HuH-7 (cell line): ENCODE measurements around the gene RHOF.
"Not testable (repeated sequence)": the region's sequence is repeated elsewhere in the genome, so short reads cannot be mapped to it uniquely, and the experiment has no call there.

Experiments
- DNase-seq: peaks from one replicate; pipeline ENCODE4 v3.0.0; 2011; ENCODE audit warnings: low spot score

Gene RHOF

GRCh38 chr12:121791671-121792551 is 1.6 kb downstream of the RHOF start:
- DNase-seq: no peak

DNA sequence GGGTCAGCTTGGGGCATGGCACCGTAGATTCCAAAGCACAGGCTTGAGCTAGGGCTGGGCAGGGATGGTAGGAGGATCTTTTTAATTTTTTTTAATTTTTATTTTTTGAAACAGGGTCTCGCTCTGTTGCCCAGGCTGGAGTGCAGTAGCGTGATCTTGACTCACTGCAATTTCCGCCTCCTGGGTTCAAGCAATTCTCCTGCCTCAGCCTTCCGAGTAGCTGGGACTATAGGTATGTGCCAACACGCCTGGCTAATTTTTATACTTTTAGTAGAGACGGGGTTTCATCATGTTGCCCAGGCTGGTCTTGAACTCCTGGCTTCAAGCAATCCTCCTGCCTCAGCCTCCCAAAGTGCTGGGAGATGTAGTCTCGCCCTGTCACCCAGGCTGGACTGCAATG is 2.7 kb downstream of the RHOF start:
- DNase-seq: not testable (repeated sequence)

- no peak for DNase-seq
Measured at GRCh38 chr12:121789800-121790728, 3.4 kb downstream of the RHOF start.

- DNase-seq: no peak
Measured at GRCh38 chr12:121789233-121789781, 4.2 kb downstream of the RHOF start.

DNA sequence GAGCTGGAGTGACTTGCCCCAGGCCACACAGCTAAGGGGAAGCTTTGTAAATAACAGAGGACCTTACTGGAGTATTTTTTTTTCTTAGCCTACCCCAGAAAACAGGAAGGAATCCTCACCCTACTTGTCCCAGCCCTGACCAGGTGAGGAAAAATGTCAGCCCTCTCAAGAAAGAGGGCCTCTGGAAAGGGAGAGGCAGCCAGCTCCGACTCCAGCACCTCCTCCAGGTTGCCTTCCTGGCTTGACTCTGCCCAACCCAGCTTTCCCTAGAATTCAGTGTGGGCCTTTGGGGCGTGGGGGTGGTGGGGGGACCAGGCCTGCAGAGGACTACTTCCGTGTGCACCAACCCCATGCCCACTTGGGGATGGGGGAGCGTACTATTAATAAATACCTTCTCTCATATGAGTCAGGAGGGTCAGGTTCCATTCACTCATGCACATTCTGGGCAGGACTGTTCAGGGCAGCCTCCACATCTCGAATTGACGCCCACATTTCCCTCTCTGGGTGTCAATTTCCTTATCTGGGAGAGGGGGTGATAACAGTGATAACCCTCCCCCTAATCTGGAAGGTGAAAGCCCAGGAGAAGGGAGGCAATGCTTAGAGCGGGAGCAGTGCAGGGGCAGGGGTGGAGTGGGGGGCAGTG is 5.2 kb downstream of the RHOF start:
- no peak for DNase-seq

- DNase-seq: no peak
Measured at GRCh38 chr12:121787063-121788025, 6.1 kb downstream of the RHOF start.

GRCh38 chr12:121786440-121786825 is 7.1 kb downstream of the RHOF start:
- no peak for DNase-seq

DNA sequence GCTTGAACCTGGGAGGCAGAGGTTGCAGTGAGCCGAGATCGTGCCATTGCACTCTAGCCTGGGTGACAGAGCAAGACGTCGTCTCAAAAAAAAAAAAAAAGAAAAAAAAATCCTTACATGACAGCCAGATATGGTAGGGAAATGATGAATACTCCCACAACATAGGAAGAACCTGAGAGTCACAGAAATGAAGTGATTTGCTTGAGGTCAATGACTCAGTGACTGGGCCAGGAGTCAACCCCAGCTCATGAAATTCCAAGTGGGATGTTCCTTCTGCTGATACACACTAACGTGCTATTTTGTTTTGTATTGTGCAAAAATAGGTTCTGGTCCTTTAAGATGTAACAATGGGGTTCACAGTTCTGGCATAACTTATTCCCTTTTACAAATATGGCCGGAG is 9.0 kb downstream of the RHOF start:
- no peak for DNase-seq

DNA sequence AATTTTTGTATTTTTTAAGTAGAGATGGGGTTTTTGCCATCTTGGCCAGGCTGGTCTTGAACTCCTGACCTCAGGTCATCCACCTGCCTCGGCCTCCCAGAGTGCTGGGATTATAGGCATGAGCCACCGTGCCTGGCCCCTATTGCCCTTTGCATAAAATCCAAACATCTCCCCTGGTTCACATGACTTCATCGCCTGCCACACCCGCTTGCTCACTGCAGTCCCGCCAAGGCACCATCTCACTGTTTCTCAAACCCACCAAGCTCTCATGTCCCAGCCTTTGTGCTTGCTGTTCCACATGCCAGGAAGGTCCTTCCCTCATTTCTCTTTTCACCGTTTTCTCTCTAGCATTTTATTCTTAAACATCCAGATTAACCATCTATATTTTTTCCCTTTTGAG is 9.7 kb downstream of the RHOF start:
- DNase-seq: no peak

- no peak for DNase-seq
Measured at GRCh38 chr12:121781998-121782979, 11.2 kb downstream of the RHOF start.

- no peak for DNase-seq
Measured at GRCh38 chr12:121781484-121781997, 11.9 kb downstream of the RHOF start.

- no peak for DNase-seq
Measured at GRCh38 chr12:121780429-121780828, 13.1 kb downstream of the RHOF start.

- no peak for DNase-seq
Measured at GRCh38 chr12:121779422-121779895, 14.0 kb downstream of the RHOF start.

- no peak for DNase-seq
Measured at GRCh38 chr12:121778567-121779421, 14.7 kb downstream of the RHOF start.

DNA sequence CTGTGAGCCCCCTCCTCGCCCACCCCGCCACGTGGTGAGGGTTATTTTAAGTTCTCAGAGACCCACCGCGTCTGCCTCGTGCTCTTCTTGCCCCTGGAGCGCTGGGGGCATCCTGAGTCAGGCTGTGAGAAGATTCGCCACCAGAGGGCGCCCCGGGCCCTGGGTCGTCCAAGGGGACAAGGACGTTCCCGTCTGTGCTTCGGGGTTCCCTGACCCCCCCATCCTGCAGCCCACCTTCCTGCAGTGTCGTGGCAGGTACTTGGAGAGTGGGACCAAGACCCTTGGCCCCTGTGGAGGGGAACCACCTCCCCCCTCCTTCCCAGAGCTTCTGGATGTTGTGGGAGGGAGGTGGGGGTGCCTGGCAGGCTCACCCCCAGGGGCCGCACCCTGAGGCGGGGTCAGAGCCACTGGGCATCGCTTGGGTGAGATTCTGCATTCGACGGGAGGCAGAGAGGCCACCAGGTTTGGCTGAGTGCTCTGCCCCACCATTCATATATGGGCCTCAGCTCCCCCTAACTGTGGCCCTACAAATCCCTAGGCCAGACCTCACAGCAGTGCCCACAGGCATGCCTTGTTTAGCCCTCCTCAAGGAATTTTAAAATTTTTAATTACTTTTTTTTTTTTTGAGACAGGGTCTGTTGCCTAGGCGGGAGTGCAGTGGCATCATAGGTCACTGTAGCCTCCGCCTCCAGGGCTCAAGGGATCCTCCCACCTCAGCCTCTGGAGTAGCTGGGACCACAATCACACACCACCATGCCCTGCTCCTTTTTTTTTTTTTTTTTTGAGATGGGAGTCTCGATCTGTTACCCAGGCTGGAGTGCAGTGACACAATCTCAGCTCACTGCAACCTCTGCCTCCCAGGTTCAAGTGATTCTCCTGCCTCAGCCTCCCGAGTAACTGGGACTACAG is 17.0 kb downstream of the RHOF start:
- DNase-seq: peak; percentile 80

DNA sequence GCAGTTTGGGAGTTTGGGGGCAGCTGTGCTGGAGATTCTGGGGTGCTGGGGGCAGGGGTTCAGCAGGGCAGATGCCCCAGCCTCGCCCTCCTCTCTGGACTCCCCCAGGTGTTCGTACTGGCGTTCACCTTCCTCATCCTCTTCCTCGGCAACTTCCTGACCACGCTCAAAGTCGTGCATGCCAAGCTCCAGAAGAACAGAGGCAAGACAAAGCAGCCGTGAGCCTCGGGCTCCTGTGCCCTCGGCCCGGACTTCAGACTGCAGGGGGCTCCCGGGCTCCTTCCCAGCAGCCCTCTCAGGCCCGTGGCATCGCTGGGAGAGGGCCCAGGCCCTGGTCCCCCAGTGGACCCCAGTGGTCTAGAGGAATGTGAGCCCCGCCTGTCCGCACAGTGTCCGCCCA is 18.0 kb downstream of the RHOF start:
- no peak for DNase-seq

DNA sequence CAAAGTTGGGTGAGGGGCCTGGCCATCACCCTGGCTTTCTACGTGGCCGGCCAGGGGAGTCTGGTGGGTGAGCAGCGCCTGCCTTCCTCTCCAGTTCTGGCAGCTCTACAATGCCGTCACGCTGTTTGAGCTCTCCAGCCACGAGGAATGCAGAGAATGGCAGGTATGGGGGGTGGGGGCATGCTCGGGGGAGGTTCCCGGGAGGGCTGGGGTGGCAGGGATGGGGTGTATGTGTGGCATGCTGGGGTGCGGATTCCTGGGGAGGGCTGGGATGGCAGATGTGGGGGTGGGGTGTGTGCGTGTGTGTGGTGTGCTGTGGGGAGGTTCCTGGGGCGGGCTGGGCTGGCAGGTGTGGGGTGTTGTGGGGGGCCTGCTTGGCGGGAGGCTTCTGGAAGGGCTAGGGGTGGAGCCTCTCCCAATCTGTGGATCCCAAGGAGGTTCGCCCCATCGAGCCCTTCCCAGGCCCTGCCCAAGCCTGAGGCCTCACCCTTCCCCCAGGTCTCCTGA is 18.5 kb downstream of the RHOF start:
- DNase-seq: no peak
